Measurements from ENCODE around the gene PITPNM3. TPM values are rescaled to one million over a fixed set of nuclear protein-coding genes. Genes with fewer than 3 reads are reported as not detected.

The PITPNM3 gene
- total RNA-seq, 1 donor from 2014 or later = 1.1 TPM

- no peak for DNase-seq (ENCODE audit: low spot score)
These were observed 92.5 kb downstream of the PITPNM3 start for GRCh38 chr17:6463616-6464445.

- DNase-seq (ENCODE audit: low spot score) = no peak
These were observed 93.7 kb downstream of the PITPNM3 start for GRCh38 chr17:6462692-6463091.

GRCh38 chr17:6461792-6462524 is 94.4 kb downstream of the PITPNM3 start:
- no peak for DNase-seq (ENCODE audit: low spot score)

GRCh38 chr17:6461246-6461645 is 95.1 kb downstream of the PITPNM3 start:
- no peak for DNase-seq (ENCODE audit: low spot score)

GRCh38 chr17:6460531-6461161 is 95.7 kb downstream of the PITPNM3 start:
- DNase-seq (ENCODE audit: low spot score) = no peak

GRCh38 chr17:6458460-6458950 is 97.8 kb downstream of the PITPNM3 start:
- DNase-seq (ENCODE audit: low spot score) = no peak

- no peak for DNase-seq (ENCODE audit: low spot score)
These were observed 98.5 kb downstream of the PITPNM3 start for GRCh38 chr17:6457688-6458459.

- DNase-seq (ENCODE audit: low spot score) = no peak
These were observed 99.3 kb downstream of the PITPNM3 start for GRCh38 chr17:6456914-6457687.

GRCh38 chr17:6456321-6456720 is 100.0 kb downstream of the PITPNM3 start:
- no peak for DNase-seq (ENCODE audit: low spot score)

- no peak for DNase-seq (ENCODE audit: low spot score)
These were observed 101.0 kb downstream of the PITPNM3 start for GRCh38 chr17:6455321-6455705.

GRCh38 chr17:6454495-6455320 is 101.6 kb downstream of the PITPNM3 start:
- DNase-seq (ENCODE audit: low spot score) = no peak

GRCh38 chr17:6453279-6454024 is 102.9 kb downstream of the PITPNM3 start:
- DNase-seq (ENCODE audit: low spot score) = no peak

GRCh38 chr17:6452471-6453266 is 103.7 kb downstream of the PITPNM3 start:
- no peak for DNase-seq (ENCODE audit: low spot score)

- DNase-seq (ENCODE audit: low spot score) = no peak
These were observed 105.2 kb downstream of the PITPNM3 start for GRCh38 chr17:6450926-6451832.

- no peak for DNase-seq (ENCODE audit: low spot score)
These were observed 107.0 kb downstream of the PITPNM3 start for GRCh38 chr17:6449307-6449706.

GRCh38 chr17:6448473-6448872 is 107.9 kb downstream of the PITPNM3 start:
- no peak for DNase-seq (ENCODE audit: low spot score)
